ENCODE data around the gene SHISA2. TPM values are rescaled to one million over a fixed set of nuclear protein-coding genes. Genes with fewer than 3 reads are reported as not detected.

SHISA2 gene
- total and polyA plus RNA-seq, 2 of the 8 experiments (the other 6 are each of a cell fraction or from before 2014, with no cell fraction given), result 10.2 to 23.8 TPM

- no peak for TF ChIP-seq ATF2 (IDR thresholded peaks at IDR 0.05; ENCODE audit: low read length)
These were observed 44.3 kb downstream of the SHISA2 start (continued) for GRCh38 chr13:26007261-26008125.

Other genes with a start within 250 kb of the SHISA2 start
- gene RNF6, start 170.3 kb upstream of the SHISA2 start, total RNA-seq (2021; fragmentation: NEBNext Ultra II Directional; extraction: Animal tissue kit (Norgen Biotek cat#: 25700)), result 13.8 and 15.0 TPM in 2 replicates
- 3.1 and 4.0 TPM in 2 replicates for gene RNF6, start 170.3 kb upstream of the SHISA2 start, polyA plus RNA-seq (2011; rRNA removed)
- 22.1 and 23.7 TPM in 2 replicates for gene CDK8, start 202.1 kb upstream of the SHISA2 start, total RNA-seq (2021; fragmentation: NEBNext Ultra II Directional; extraction: Animal tissue kit (Norgen Biotek cat#: 25700))
- gene CDK8, start 202.1 kb upstream of the SHISA2 start, polyA plus RNA-seq (2011; rRNA removed), result 14.1 and 25.6 TPM in 2 replicates